RWPE1 (cell line): ENCODE results near the gene COQ5.
A peak's percentile ranks its signal among the peaks of the same experiment; 100 is the strongest.

Source experiments
- CTCF ChIA-PET: fragments of 350-600 bp; sonication (Branson Sonifier 250); formaldehyde crosslinking; extraction: SDS; loops from one replicate; lab custom pipeline; 2021; lab: Yijun Ruan, JAX
- POLR2A ChIA-PET: fragments of 400-600 bp; formaldehyde crosslinking; extraction: SDS; loops from one replicate; lab custom pipeline; 2020; ENCODE audit warnings: antibody characterized with exemption; ENCODE audit not compliant: low non-redundant PET; lab: Yijun Ruan, JAX
- DNase-seq: peaks from one replicate; pipeline ENCODE4 v3.0.0; 2012; ENCODE audit warnings: low spot score
- H3K27ac ChIP-seq: fragments of 450-650 bp; 2 replicates; pipeline ENCODE4 v1.5.1; 2017
- TF ChIP-seq, protein P1 (sequence below): fragments of 450-650 bp; conservative IDR thresholded peaks from 2 replicates; pipeline ENCODE4 v1.5.1; 2017; ENCODE audit warnings: low read depth, mild to moderate bottlenecking

COQ5 gene

GRCh38 chr12:120514002-120514401 lies 15.0 kb downstream of the COQ5 start:
- POLR2A ChIA-PET = no interaction called here
- DNase-seq = no peak
- no peak overlapping the region for H3K27ac ChIP-seq
- TF ChIP-seq, protein P1, sequence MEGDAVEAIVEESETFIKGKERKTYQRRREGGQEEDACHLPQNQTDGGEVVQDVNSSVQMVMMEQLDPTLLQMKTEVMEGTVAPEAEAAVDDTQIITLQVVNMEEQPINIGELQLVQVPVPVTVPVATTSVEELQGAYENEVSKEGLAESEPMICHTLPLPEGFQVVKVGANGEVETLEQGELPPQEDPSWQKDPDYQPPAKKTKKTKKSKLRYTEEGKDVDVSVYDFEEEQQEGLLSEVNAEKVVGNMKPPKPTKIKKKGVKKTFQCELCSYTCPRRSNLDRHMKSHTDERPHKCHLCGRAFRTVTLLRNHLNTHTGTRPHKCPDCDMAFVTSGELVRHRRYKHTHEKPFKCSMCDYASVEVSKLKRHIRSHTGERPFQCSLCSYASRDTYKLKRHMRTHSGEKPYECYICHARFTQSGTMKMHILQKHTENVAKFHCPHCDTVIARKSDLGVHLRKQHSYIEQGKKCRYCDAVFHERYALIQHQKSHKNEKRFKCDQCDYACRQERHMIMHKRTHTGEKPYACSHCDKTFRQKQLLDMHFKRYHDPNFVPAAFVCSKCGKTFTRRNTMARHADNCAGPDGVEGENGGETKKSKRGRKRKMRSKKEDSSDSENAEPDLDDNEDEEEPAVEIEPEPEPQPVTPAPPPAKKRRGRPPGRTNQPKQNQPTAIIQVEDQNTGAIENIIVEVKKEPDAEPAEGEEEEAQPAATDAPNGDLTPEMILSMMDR = no peak
- CTCF ChIA-PET = no interaction called here

DNA sequence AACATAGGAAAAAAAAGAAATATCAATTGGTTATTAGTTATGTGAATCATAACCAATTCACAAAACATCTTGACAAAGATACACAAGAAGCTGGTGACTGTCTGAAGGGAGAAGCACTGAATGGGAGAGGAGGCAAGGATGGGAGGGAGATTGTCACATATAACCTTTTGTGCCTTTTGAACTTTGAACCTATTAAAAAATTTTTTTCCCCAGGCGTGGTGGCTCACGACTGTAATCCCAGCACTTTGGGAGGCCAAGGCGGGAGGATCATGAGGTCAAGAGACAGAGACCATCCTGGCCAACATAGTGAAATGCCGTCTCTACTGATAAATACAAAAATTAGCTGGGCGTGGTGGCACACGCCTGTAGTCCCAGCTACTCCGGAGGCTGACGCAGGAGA lies 20.4 kb downstream of the COQ5 start:
- DNase-seq = no peak
- POLR2A ChIA-PET = interaction anchor here (0.6 kb wide), 1 partner anchor 9 kb away, joined by 4 read pairs; no protein-coding TSS in a partner anchor
- TF ChIP-seq, protein P1 = no peak
- CTCF ChIA-PET = interaction anchor here (1.5 kb wide), 1 partner anchor 39 kb away, joined by 3 read pairs; the partner anchor contains the start of gene SRSF9
- H3K27ac ChIP-seq = no peak overlapping the region

GRCh38 chr12:120504587-120504986 lies 24.4 kb downstream of the COQ5 start:
- CTCF ChIA-PET = no interaction called here
- POLR2A ChIA-PET = no interaction called here
- TF ChIP-seq, protein P1 = no peak
- no peak for DNase-seq
- H3K27ac ChIP-seq = no peak overlapping the region

DNA sequence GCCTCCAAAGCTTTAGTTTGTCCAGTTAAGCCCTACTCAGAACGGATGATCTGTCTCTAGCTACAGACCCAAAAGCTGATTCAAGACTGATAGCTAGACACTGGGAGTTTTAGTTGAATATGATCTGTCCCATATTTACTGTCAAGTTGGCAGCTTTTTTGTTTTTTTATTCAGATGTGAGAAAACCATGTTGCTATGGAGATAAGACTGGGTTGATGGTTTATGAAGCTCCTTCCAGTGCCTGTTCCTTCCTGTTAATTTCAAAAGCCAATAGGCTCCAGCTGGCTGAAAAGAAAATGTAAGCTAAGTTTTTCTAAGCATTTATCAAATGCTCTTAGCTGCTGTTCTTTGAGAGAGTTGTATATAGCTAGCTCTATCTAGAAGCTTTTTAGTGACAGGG lies 28.4 kb downstream of the COQ5 start:
- no peak for DNase-seq
- peak overlapping the region; percentile 69 for H3K27ac ChIP-seq
- TF ChIP-seq, protein P1 = no peak
- ChIA-PET POLR2A (interaction anchor here (0.7 kb wide), 1 partner anchor 11 kb away, joined by 5 read pairs; no protein-coding TSS in a partner anchor), CTCF (interaction anchor here (0.6 kb wide), 1 partner anchor 664 kb away, joined by 3 read pairs; no protein-coding TSS in a partner anchor)

- CTCF ChIA-PET = interaction anchor here (0.5 to 0.6 kb wide), 2 partner anchors 42 to 51 kb away, joined by 3 read pairs; no protein-coding TSS in a partner anchor
- H3K27ac ChIP-seq = peak overlapping the region; percentile 69
- TF ChIP-seq, protein P1 = no peak
- POLR2A ChIA-PET = interaction anchor here (0.6 kb wide), 1 partner anchor 9 kb away, joined by 4 read pairs; no protein-coding TSS in a partner anchor
- DNase-seq = no peak
These were observed 30.0 kb downstream of the COQ5 start for GRCh38 chr12:120498870-120499515.

- no peak for DNase-seq
- ChIA-PET POLR2A (no interaction called here), CTCF (no interaction called here)
- no peak overlapping the region for H3K27ac ChIP-seq
- TF ChIP-seq, protein P1 = no peak
These were observed 31.3 kb downstream of the COQ5 start for GRCh38 chr12:120497524-120498150.
